Measurements from ENCODE around the gene HDGF. TPM values are rescaled to one million over a fixed set of nuclear protein-coding genes. Genes with fewer than 3 reads are reported as not detected.

Gene HDGF
- total RNA-seq, 1 donor from 2014 or later: 280 TPM

DNA sequence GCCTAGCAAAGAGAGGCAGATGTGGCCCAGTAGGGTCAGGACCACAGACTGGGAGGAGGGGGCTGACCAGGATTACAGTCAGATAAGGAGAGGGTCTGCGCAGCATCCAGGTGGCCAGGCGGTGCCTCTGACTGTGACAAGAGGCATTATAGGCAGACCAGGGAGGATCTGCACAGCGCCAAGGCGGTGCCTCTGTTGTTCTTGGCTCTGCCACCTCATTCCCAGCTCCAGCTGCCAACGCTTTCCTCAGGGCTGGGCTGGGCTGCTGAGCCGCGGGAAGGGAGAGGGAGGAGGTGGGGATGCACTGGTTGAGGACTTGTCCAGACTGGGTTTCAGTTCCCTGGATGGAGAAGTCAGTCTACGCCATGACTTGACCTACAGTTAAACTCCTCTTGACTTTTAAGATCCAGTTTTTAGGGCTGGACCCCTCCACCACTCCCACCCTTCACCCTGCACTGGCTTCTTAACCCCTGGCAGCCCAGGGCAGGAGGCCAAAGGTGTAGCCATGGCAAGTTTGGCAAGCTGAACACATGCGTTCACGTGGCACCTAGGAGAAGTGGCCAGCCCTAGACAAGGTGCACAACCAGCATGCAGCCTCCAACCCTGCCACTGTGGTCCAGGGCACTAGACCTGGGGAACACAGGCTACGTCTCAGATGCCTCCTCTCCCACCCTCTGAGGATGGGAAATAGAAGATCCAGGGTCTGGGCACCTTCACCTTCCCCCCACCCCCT, 41.6 kb downstream of the HDGF start:
- DNase-seq (ENCODE audit: low spot score, unreplicated experiment): no peak
- TF ChIP-seq, protein P1, sequence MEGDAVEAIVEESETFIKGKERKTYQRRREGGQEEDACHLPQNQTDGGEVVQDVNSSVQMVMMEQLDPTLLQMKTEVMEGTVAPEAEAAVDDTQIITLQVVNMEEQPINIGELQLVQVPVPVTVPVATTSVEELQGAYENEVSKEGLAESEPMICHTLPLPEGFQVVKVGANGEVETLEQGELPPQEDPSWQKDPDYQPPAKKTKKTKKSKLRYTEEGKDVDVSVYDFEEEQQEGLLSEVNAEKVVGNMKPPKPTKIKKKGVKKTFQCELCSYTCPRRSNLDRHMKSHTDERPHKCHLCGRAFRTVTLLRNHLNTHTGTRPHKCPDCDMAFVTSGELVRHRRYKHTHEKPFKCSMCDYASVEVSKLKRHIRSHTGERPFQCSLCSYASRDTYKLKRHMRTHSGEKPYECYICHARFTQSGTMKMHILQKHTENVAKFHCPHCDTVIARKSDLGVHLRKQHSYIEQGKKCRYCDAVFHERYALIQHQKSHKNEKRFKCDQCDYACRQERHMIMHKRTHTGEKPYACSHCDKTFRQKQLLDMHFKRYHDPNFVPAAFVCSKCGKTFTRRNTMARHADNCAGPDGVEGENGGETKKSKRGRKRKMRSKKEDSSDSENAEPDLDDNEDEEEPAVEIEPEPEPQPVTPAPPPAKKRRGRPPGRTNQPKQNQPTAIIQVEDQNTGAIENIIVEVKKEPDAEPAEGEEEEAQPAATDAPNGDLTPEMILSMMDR (IDR thresholded peaks at IDR 0.05; ENCODE audit: unreplicated experiment): no peak
- no peaks in the 10 kb centered on the region for H3K27me3 Mint-ChIP-seq
- H3K36me3 Mint-ChIP-seq (ENCODE audit: insufficient read depth): no peaks in the 10 kb centered on the region
- no peaks in the 10 kb centered on the region for H3K9me3 Mint-ChIP-seq (ENCODE audit: low read depth)
- peaks cover 19% of the 10 kb centered on the region for H3K4me1 Mint-ChIP-seq (ENCODE audit: low read depth)
- peak overlapping the region; percentile 11 for H3K27ac Mint-ChIP-seq
- H3K4me3 Mint-ChIP-seq (ENCODE audit: low read depth): no peak overlapping the region

DNA sequence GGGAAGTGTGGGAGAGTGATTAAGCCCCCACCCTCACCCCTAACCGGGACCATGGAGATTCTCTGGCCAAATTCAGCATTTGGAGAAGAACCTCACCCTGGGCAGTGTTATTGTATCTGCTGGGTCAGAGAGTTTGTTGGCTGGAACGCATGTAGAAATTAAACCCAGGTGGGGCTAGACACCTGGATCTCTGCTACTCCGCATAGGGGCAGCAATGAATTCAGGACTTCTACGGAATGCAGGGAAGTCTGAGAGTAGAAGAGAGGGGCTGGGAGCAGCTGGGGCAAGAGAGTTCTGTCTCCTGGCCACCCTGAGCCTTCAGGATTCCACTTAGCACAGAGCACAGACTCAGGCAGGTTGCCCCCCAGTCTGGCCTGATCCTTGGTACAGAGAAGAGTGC, 42.4 kb downstream of the HDGF start:
- peak overlapping the region; percentile 11 for H3K27ac Mint-ChIP-seq
- no peak for DNase-seq (ENCODE audit: low spot score, unreplicated experiment)
- H3K27me3 Mint-ChIP-seq: peaks cover 6% of the 10 kb centered on the region
- no peak overlapping the region for H3K4me3 Mint-ChIP-seq (ENCODE audit: low read depth)
- H3K9me3 Mint-ChIP-seq (ENCODE audit: low read depth): no peaks in the 10 kb centered on the region
- peaks cover 25% of the 10 kb centered on the region for H3K4me1 Mint-ChIP-seq (ENCODE audit: low read depth)
- TF ChIP-seq, protein P1 (IDR thresholded peaks at IDR 0.05; ENCODE audit: unreplicated experiment): no peak
- H3K36me3 Mint-ChIP-seq (ENCODE audit: insufficient read depth): no peaks in the 10 kb centered on the region

DNA sequence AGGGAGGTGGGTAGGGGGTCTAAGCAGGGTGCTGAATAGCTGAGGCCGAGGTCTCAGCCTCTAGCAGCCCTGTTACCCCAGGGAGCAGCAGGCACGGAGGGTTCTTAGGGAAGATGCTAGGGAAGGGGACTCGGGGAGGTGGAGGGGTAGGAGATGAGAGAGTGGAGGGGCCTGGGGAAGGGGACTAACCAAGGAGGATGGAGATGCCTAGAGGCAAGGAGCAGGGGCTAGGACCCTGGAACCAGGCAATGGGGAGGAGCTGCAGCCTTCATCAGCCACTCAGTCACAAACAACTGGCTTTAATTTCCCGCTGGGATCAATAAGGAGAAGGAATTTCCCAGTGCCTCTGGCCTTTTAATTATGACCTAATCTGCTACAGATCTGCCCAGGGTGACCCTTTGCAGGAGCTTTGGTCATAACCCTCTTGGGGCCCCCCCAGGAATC, 43.2 kb downstream of the HDGF start:
- Mint-ChIP-seq H3K27ac (peak overlapping the region; percentile 85), H3K4me1 (ENCODE audit: low read depth) (peaks cover 30% of the 10 kb centered on the region), H3K36me3 (ENCODE audit: insufficient read depth) (no peaks in the 10 kb centered on the region), H3K9me3 (ENCODE audit: low read depth) (no peaks in the 10 kb centered on the region), H3K27me3 (peaks cover 10% of the 10 kb centered on the region), H3K4me3 (ENCODE audit: low read depth) (no peak overlapping the region)
- DNase-seq (ENCODE audit: low spot score, unreplicated experiment): no peak
- TF ChIP-seq, protein P1 (IDR thresholded peaks at IDR 0.05; ENCODE audit: unreplicated experiment): no peak

DNA sequence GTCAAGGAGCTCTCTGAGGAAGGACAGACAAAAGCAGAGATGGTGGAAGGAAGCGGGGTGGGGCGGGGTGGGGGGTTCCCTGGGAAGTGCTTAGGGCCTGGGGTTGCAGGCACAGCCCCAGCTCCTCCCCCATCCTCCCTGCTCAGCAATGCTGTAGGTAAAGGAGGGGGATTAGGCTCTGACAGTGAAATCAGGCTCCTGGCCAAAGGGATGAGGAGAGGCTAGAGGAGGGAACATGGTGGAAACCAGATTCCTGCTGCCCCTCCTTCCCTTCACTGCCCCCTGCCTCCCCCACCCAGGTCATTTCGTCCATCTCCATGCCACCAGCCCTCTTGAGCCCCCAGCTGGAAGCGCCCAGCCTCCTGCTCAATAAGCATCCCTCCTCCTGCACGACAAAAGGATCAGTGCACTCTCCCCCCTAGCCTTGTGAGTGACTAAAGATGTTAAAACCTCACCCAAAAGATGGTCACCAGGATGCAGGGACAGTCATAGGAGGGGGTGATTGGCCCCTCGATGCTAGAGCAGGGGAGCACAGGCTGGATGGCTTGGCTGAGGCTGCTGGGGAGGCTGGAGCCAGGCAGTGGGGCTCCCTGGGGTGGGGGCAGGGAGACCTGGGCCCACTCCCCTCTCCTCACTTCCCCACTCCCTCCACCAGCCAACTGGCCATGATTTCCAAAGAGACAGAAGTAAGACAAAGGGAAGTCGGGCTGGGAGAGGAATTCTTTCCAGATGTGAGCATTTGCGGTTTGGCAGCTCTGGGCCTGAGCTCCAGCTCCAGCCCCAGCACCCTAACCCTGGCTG, 43.9 kb downstream of the HDGF start:
- TF ChIP-seq, protein P1 (IDR thresholded peaks at IDR 0.05; ENCODE audit: unreplicated experiment): no peak
- Mint-ChIP-seq H3K4me1 (ENCODE audit: low read depth) (peaks cover 33% of the 10 kb centered on the region), H3K27me3 (peaks cover 10% of the 10 kb centered on the region), H3K9me3 (ENCODE audit: low read depth) (no peaks in the 10 kb centered on the region), H3K27ac (peak overlapping the region; percentile 85), H3K4me3 (ENCODE audit: low read depth) (peak overlapping the region; percentile 79), H3K36me3 (ENCODE audit: insufficient read depth) (no peaks in the 10 kb centered on the region)
- DNase-seq (ENCODE audit: low spot score, unreplicated experiment): no peak

DNA sequence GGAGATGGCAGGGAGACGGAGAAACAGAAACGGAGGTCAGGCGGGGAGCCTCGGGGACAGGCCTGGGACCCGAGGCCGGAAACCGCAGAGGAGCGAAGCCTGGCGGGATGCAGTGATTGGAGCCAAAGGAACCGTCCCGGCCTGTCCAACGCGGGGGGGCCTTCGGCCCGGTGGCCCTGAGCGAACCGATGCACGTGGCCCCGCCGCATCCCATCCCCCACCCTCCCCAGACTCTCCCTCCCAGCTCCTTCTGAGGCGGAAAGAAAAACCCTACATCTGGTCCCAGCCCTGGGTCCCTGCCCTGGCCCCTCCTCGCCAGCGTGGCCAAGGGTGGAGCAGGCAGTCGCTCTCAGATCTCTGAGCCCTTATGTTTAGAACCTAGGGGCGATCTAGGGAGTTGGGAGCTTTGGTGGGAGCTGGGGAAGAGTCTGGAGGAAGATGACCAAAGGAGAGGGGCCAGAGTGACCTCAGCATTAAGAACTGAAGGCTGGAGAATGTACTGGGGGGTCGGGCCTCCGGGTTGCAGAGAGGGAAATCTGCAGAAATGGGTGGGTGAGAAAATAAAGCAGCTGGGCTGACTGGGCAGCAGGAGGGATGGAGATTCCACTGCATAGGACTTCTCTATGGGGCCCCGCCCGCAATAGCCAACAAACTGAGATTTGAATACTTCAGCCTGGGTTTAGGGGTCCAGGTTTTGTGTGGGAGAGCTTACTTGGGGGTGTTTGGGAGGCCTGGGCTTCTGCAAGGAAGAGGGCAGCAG, 44.6 kb downstream of the HDGF start:
- TF ChIP-seq, protein P1 (IDR thresholded peaks at IDR 0.05; ENCODE audit: unreplicated experiment): no peak
- DNase-seq (ENCODE audit: low spot score, unreplicated experiment): no peak
- H3K27me3 Mint-ChIP-seq: peaks cover 10% of the 10 kb centered on the region

More for the DNA sequence above, 44.6 kb downstream of the HDGF start:
- H3K9me3 Mint-ChIP-seq (ENCODE audit: low read depth): no peaks in the 10 kb centered on the region
- no peaks in the 10 kb centered on the region for H3K36me3 Mint-ChIP-seq (ENCODE audit: insufficient read depth)
- peak overlapping the region; percentile 90 for H3K27ac Mint-ChIP-seq
- H3K4me3 Mint-ChIP-seq (ENCODE audit: low read depth): peak overlapping the region; percentile 79
- H3K4me1 Mint-ChIP-seq (ENCODE audit: low read depth): peaks cover 33% of the 10 kb centered on the region
